OCI-LY7 (cell line): ENCODE results near the gene CDC42EP3.

ENCODE experiments used
- EZH2phosphoT487 ChIP-seq: fragments of 200-600 bp; sonication (generic); IDR thresholded peaks from 2 replicates; pipeline ENCODE4 v1.6.1; 2018; ENCODE audit warnings: low read depth, borderline replicate concordance, mild to moderate bottlenecking, mixed run types, antibody characterized with exemption, low read length, moderate library complexity, mixed read lengths
- TF ChIP-seq, protein P1 (sequence below): fragments of 200-600 bp; sonication (generic); conservative IDR thresholded peaks from 2 replicates; pipeline ENCODE4 v1.5.1; 2014; ENCODE audit warnings: mild to moderate bottlenecking, antibody characterized with exemption, low read length, moderate library complexity, mixed read lengths

DNA sequence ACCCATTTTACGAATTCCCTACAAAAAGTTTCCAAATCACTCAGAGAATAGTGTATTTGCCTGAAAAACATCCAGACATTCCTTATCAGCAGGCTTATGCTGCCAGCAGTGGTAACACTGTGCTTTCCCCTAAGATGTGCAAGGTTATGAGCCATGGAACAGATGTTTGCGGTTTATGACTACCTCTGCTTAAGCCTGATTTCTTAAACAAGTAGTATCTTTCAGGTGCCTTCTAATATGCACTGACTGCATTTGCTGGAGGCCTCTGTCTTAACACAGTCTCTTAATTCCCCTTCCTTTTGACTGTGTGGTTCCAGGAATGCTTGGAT, 54.8 kb downstream of the CDC42EP3 start:
- TF ChIP-seq, protein P1, sequence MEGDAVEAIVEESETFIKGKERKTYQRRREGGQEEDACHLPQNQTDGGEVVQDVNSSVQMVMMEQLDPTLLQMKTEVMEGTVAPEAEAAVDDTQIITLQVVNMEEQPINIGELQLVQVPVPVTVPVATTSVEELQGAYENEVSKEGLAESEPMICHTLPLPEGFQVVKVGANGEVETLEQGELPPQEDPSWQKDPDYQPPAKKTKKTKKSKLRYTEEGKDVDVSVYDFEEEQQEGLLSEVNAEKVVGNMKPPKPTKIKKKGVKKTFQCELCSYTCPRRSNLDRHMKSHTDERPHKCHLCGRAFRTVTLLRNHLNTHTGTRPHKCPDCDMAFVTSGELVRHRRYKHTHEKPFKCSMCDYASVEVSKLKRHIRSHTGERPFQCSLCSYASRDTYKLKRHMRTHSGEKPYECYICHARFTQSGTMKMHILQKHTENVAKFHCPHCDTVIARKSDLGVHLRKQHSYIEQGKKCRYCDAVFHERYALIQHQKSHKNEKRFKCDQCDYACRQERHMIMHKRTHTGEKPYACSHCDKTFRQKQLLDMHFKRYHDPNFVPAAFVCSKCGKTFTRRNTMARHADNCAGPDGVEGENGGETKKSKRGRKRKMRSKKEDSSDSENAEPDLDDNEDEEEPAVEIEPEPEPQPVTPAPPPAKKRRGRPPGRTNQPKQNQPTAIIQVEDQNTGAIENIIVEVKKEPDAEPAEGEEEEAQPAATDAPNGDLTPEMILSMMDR = no peak
- no peak for TF ChIP-seq EZH2phosphoT487
